ENCODE data around the gene ZNF224.

The ZNF224 gene

GRCh38 chr19:44107751-44108150 lies 13.6 kb downstream of the ZNF224 start:
- Histone ChIP-seq H4K20me1 (ENCODE audit: insufficient read depth, low read length, poor library complexity, severe bottlenecking) (no peaks in the 10 kb centered on the region), H3K36me3 (ENCODE audit: insufficient read depth, low read length) (peaks cover 37% of the 10 kb centered on the region), H3K9me3 (ENCODE audit: insufficient read depth, low read depth, low read length) (peaks cover 17% of the 10 kb centered on the region; the same call in 1 of the 2 replicates)

GRCh38 chr19:44109458-44109857 lies 15.3 kb downstream of the ZNF224 start:
- no peaks in the 10 kb centered on the region for H3K27me3 ChIP-seq (ENCODE audit: insufficient read depth, low read length, poor library complexity, severe bottlenecking)
- H2AFZ ChIP-seq (ENCODE audit: low read length): no peak overlapping the region
- TF ChIP-seq CTCF (conservative IDR thresholded peaks at IDR 0.05; ENCODE audit: low read length) (no peak), EZH2phosphoT487 (IDR thresholded peaks at IDR 0.05; ENCODE audit: borderline replicate concordance) (no peak)
- H3K9me3 ChIP-seq (ENCODE audit: insufficient read depth, low read depth, low read length): peaks cover 17% of the 10 kb centered on the region; the same call in 1 of the 2 replicates
- H3K4me1 ChIP-seq (ENCODE audit: insufficient read depth, low read length, poor library complexity, severe bottlenecking): peaks cover 5% of the 10 kb centered on the region
- no peak overlapping the region for H3K9ac ChIP-seq (ENCODE audit: low read depth, low read length, poor library complexity, severe bottlenecking)
- no peak overlapping the region for H3K4me2 ChIP-seq (ENCODE audit: low read depth, low read length, poor library complexity, severe bottlenecking)
- H3K79me2 ChIP-seq (ENCODE audit: insufficient read depth, low read length): peaks cover 10% of the 10 kb centered on the region
- no peaks in the 10 kb centered on the region for H3K9me2 ChIP-seq (replicated peaks; ENCODE audit: low read depth, low read length)
- H4K20me1 ChIP-seq (ENCODE audit: insufficient read depth, low read length, poor library complexity, severe bottlenecking): no peaks in the 10 kb centered on the region
- H3K36me3 ChIP-seq (ENCODE audit: insufficient read depth, low read length): peaks cover 21% of the 10 kb centered on the region; the same call in 1 of the 2 replicates
- H3F3A ChIP-seq (ENCODE audit: low read depth): no peaks in the 10 kb centered on the region
- no peak overlapping the region for H3K4me3 ChIP-seq (ENCODE audit: low read length, poor library complexity, severe bottlenecking)

More at GRCh38 chr19:44107751-44108150, 13.6 kb downstream of the ZNF224 start:
- Histone ChIP-seq H3K79me2 (ENCODE audit: insufficient read depth, low read length) (no peaks in the 10 kb centered on the region), H3K4me1 (ENCODE audit: insufficient read depth, low read length, poor library complexity, severe bottlenecking) (no peaks in the 10 kb centered on the region), H3K9me2 (replicated peaks; ENCODE audit: low read depth, low read length) (no peaks in the 10 kb centered on the region), H2AFZ (ENCODE audit: low read length) (no peak overlapping the region), H3K27me3 (ENCODE audit: insufficient read depth, low read length, poor library complexity, severe bottlenecking) (no peaks in the 10 kb centered on the region), H3K4me3 (ENCODE audit: low read length, poor library complexity, severe bottlenecking) (no peak overlapping the region), H3K9ac (ENCODE audit: low read depth, low read length, poor library complexity, severe bottlenecking) (no peak overlapping the region), H3K4me2 (ENCODE audit: low read depth, low read length, poor library complexity, severe bottlenecking) (no peak overlapping the region), H3F3A (ENCODE audit: low read depth) (no peaks in the 10 kb centered on the region)
- no peak for TF ChIP-seq CTCF (conservative IDR thresholded peaks at IDR 0.05; ENCODE audit: low read length)
- TF ChIP-seq EZH2phosphoT487 (IDR thresholded peaks at IDR 0.05; ENCODE audit: borderline replicate concordance): no peak

GRCh38 chr19:44111910-44112463 lies 17.8 kb downstream of the ZNF224 start:
- no peaks in the 10 kb centered on the region for H3K9me2 ChIP-seq (replicated peaks; ENCODE audit: low read depth, low read length)
- no peak for TF ChIP-seq EZH2phosphoT487 (IDR thresholded peaks at IDR 0.05; ENCODE audit: borderline replicate concordance)
- TF ChIP-seq CTCF (conservative IDR thresholded peaks at IDR 0.05; ENCODE audit: low read length): no peak
- no peaks in the 10 kb centered on the region for H3F3A ChIP-seq (ENCODE audit: low read depth)
- H2AFZ ChIP-seq (ENCODE audit: low read length): no peak overlapping the region
- peaks cover 8% of the 10 kb centered on the region; the same call in 1 of the 2 replicates for H3K9me3 ChIP-seq (ENCODE audit: insufficient read depth, low read depth, low read length)
- H3K4me2 ChIP-seq (ENCODE audit: low read depth, low read length, poor library complexity, severe bottlenecking): peak overlapping the region; percentile 80
- H3K9ac ChIP-seq (ENCODE audit: low read depth, low read length, poor library complexity, severe bottlenecking): peak overlapping the region; percentile 83
- H3K27me3 ChIP-seq (ENCODE audit: insufficient read depth, low read length, poor library complexity, severe bottlenecking): no peaks in the 10 kb centered on the region
- H4K20me1 ChIP-seq (ENCODE audit: insufficient read depth, low read length, poor library complexity, severe bottlenecking): no peaks in the 10 kb centered on the region
- peaks cover 13% of the 10 kb centered on the region for H3K79me2 ChIP-seq (ENCODE audit: insufficient read depth, low read length)
- peak overlapping the region; percentile 78 for H3K4me3 ChIP-seq (ENCODE audit: low read length, poor library complexity, severe bottlenecking)
- H3K36me3 ChIP-seq (ENCODE audit: insufficient read depth, low read length): peaks cover 6% of the 10 kb centered on the region; the same call in 1 of the 2 replicates
- H3K4me1 ChIP-seq (ENCODE audit: insufficient read depth, low read length, poor library complexity, severe bottlenecking): peaks cover 13% of the 10 kb centered on the region
